Breast epithelium (tissue), 3 donors: ENCODE results near the gene SLC12A1.

Experiments used
- POLR2A ChIP-seq: fragments of 450-650 bp; IDR thresholded peaks from one replicate; pipeline ENCODE4 v1.6.1; 2016; ENCODE audit warnings: antibody characterized with exemption, mild to moderate bottlenecking, moderate library complexity
- POLR2AphosphoS5 ChIP-seq, 3 donors: sonication (generic); formaldehyde crosslinking; IDR thresholded peaks; one replicate each; pipeline ENCODE4 v1.6.1; 2017; ENCODE audit warnings: antibody characterized with exemption in 3 of 3
- TF ChIP-seq, protein P1 (sequence below), 3 donors: fragments of 450-650 bp; IDR thresholded peaks; one replicate each; pipeline ENCODE4 v1.5.1; 2016 to 2017; ENCODE audit warnings: antibody characterized with exemption in 3 of 3, mild to moderate bottlenecking in 3 of 3, moderate library complexity in 3 of 3

DNA sequence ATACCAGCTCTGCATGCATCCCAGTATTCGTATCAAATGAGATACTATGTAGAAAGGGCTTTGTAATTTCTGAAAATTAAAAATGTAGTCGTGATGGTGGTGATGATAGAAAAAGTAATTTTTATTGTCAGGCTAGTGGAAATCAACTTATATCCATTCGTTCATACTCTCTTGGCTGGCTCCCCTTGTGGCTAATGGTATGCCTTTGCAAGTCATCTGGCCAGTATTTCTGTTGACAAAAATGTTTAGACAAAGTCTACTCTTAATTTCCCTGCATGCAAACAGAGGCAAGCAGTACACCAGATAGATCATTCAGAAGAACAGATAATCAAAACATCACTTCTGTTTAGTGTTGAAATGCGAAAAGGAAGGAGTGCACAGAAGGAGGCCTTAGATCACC is 75.6 kb downstream of the SLC12A1 start:
- TF ChIP-seq, protein P1, sequence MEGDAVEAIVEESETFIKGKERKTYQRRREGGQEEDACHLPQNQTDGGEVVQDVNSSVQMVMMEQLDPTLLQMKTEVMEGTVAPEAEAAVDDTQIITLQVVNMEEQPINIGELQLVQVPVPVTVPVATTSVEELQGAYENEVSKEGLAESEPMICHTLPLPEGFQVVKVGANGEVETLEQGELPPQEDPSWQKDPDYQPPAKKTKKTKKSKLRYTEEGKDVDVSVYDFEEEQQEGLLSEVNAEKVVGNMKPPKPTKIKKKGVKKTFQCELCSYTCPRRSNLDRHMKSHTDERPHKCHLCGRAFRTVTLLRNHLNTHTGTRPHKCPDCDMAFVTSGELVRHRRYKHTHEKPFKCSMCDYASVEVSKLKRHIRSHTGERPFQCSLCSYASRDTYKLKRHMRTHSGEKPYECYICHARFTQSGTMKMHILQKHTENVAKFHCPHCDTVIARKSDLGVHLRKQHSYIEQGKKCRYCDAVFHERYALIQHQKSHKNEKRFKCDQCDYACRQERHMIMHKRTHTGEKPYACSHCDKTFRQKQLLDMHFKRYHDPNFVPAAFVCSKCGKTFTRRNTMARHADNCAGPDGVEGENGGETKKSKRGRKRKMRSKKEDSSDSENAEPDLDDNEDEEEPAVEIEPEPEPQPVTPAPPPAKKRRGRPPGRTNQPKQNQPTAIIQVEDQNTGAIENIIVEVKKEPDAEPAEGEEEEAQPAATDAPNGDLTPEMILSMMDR (IDR thresholded peaks at IDR 0.05), result no peak
- TF ChIP-seq POLR2A (no peak), POLR2AphosphoS5 (IDR thresholded peaks at IDR 0.05) (no peak)
